ENCODE results near the gene DDOST.

The DDOST gene

DNA sequence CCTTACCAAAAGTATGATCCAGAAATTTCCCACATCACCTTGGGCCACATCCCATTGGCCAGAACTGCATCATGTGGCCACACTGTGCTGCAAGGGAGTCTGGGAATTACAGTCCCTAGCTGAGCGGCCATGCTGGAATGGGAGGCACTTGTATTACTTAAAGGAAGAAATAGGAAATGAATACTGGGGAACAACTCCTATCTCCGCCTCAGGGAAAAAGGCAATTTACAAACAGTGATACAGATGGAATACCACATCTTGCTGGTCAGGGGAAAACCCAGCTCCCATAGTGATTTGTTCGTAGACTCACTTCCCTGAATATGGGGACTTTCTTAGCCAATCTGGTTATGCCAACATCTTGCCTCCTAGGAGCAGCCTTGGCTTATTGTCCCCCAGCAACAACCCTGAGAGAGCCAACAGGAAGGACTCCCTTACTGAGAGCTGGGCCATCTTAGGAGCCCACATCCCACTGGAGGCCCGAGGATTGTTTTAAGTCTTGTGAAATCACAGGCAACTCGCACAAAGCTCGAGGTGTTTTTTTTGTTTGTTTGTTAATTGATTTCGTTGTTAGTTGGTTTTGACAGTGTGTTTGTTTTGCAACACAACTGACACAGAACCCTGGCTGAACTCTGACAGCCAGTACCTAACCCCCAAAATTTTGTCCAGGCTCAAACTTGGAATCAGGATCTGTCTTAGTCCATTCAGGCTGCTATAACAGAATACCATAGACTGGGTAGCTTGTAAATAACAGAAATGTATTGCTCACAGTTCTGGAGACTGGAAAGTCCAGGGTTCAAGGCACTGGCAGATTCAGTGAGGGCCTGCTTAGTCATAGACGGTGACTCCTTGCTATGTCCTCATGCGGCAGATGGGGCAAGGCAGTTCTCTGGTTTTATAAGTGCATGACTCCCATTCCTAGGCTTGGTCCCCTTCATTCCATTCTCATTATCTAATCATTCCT lies 57.4 kb downstream of the DDOST start:
- H3K27ac ChIP-seq (ENCODE audit: low read length, poor library complexity, severe bottlenecking), result peak overlapping the region; percentile 7
- H3K27me3 ChIP-seq (ENCODE audit: control insufficient read depth in 1 of 2, insufficient read depth in 1 of 2, low read length in 2 of 2), result no peaks in the 10 kb centered on the region
- H4K8ac ChIP-seq (ENCODE audit: low read length), result peak overlapping the region; percentile 71
- H2AK5ac ChIP-seq (ENCODE audit: low read length, severe bottlenecking), result peak overlapping the region; percentile 64
- no peak overlapping the region for H3K4me2 ChIP-seq (ENCODE audit: low read length, poor library complexity, severe bottlenecking)
- H2AFZ ChIP-seq (ENCODE audit: low read depth, low read length), result no peak overlapping the region
- H3K4me1 ChIP-seq (ENCODE audit: control insufficient read depth, insufficient read depth, low read depth, low read length), result peaks cover 8% of the 10 kb centered on the region
- no peak overlapping the region for H3K14ac ChIP-seq (ENCODE audit: low read length in 2 of 2)
- H3K18ac ChIP-seq (ENCODE audit: low read depth in 1 of 2, low read length in 2 of 2), result peak overlapping the region in 1 of 2 experiments; percentile 29
- H3K9me3 ChIP-seq (ENCODE audit: control insufficient read depth, low read length), result no peaks in the 10 kb centered on the region
- DNase-seq, result peak; percentile 88
- no peak overlapping the region for H2BK5ac ChIP-seq (ENCODE audit: low read depth, low read length, poor library complexity, severe bottlenecking)
- no peak overlapping the region for H2BK15ac ChIP-seq (ENCODE audit: low read depth, poor library complexity, severe bottlenecking)
- no peak overlapping the region for H2BK120ac ChIP-seq (ENCODE audit: low read depth, low read length)
- WGBS, result 51% methylated on average over 9 of the region's 9 CpGs
- peak overlapping the region; percentile 29 for H3K9ac ChIP-seq (ENCODE audit: low read length)
- no peak overlapping the region for H3K4me3 ChIP-seq (ENCODE audit: insufficient read depth in 1 of 2, low read depth in 1 of 2, low read length in 2 of 2)
- peak overlapping the region; percentile 41 for H4K91ac ChIP-seq (ENCODE audit: low read length)
- no peak overlapping the region for H3K4ac ChIP-seq (ENCODE audit: low read depth in 1 of 2, low read length in 2 of 2)
- no peak overlapping the region for H3K23ac ChIP-seq (ENCODE audit: low read length in 2 of 2)
- H2BK12ac ChIP-seq (ENCODE audit: low read length in 2 of 2), result peak overlapping the region in 1 of 2 experiments; percentile 61
- no peaks in the 10 kb centered on the region for H3K79me1 ChIP-seq (replicated peaks; ENCODE audit: low read length, poor library complexity, severe bottlenecking)
- no peaks in the 10 kb centered on the region for H3K36me3 ChIP-seq (ENCODE audit: control insufficient read depth in 1 of 2, insufficient read depth in 2 of 2, low read depth in 1 of 2, low read length in 2 of 2)

DNA sequence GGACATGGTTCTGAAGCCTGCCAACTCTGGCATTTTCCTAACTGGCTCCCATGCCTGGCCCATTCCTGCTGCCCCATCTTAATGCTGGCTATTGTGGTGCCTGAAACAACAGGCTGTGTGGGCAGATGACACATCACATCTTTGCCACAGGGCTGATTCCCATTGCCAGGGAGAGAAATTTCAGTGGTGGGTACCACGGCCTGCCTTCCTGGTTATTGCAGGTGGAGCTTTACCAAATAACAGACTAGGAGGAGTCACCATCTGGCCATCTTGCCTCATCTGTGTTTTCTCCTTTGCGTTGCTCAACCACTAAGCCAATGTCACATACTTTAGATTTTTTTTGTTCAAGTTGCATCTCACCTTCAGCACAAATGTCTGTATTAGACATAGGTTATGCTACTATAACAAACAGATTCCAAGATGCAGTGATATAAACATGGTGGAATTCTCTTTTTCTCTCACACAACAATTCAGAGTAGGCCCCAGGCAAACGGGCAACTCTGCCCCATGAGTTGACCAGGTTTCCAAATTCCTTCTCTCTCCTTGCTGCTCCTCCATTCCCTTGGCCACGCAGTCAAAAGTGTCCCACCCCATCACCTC lies 58.2 kb downstream of the DDOST start:
- no peak overlapping the region for H3K14ac ChIP-seq (ENCODE audit: low read length in 2 of 2)
- H3K4me1 ChIP-seq (ENCODE audit: control insufficient read depth, insufficient read depth, low read depth, low read length), result peaks cover 8% of the 10 kb centered on the region
- no peak overlapping the region for H3K4me3 ChIP-seq (ENCODE audit: insufficient read depth in 1 of 2, low read depth in 1 of 2, low read length in 2 of 2)
- H4K91ac ChIP-seq (ENCODE audit: low read length), result no peak overlapping the region
- no peaks in the 10 kb centered on the region for H3K27me3 ChIP-seq (ENCODE audit: control insufficient read depth in 1 of 2, insufficient read depth in 1 of 2, low read length in 2 of 2)
- DNase-seq, result no peak
- no peaks in the 10 kb centered on the region for H3K36me3 ChIP-seq (ENCODE audit: control insufficient read depth in 1 of 2, insufficient read depth in 2 of 2, low read depth in 1 of 2, low read length in 2 of 2)
- no peak overlapping the region for H3K4me2 ChIP-seq (ENCODE audit: low read length, poor library complexity, severe bottlenecking)
- H3K18ac ChIP-seq (ENCODE audit: low read depth in 1 of 2, low read length in 2 of 2), result peak overlapping the region in 1 of 2 experiments; percentile 29
- no peak overlapping the region for H4K8ac ChIP-seq (ENCODE audit: low read length)
- no peak overlapping the region for H2BK15ac ChIP-seq (ENCODE audit: low read depth, poor library complexity, severe bottlenecking)
- H2BK120ac ChIP-seq (ENCODE audit: low read depth, low read length), result no peak overlapping the region
- H2BK5ac ChIP-seq (ENCODE audit: low read depth, low read length, poor library complexity, severe bottlenecking), result no peak overlapping the region
- no peak overlapping the region for H2AFZ ChIP-seq (ENCODE audit: low read depth, low read length)
- WGBS, result 100% methylated on average over 4 of the region's 4 CpGs
- no peaks in the 10 kb centered on the region for H3K9me3 ChIP-seq (ENCODE audit: control insufficient read depth, low read length)
- H3K79me1 ChIP-seq (replicated peaks; ENCODE audit: low read length, poor library complexity, severe bottlenecking), result no peaks in the 10 kb centered on the region
- no peak overlapping the region for H3K23ac ChIP-seq (ENCODE audit: low read length in 2 of 2)
- no peak overlapping the region for H3K9ac ChIP-seq (ENCODE audit: low read length)
- H2AK5ac ChIP-seq (ENCODE audit: low read length, severe bottlenecking), result no peak overlapping the region
- peak overlapping the region in 1 of 2 experiments; percentile 61 for H2BK12ac ChIP-seq (ENCODE audit: low read length in 2 of 2)
- H3K27ac ChIP-seq (ENCODE audit: low read length, poor library complexity, severe bottlenecking), result no peak overlapping the region
- H3K4ac ChIP-seq (ENCODE audit: low read depth in 1 of 2, low read length in 2 of 2), result no peak overlapping the region
